HG03039 (cell line): ENCODE data around the gene YTHDF1.

Source experiments
- ATAC-seq: cut with Tn5 transposase; IDR thresholded peaks from one replicate; pipeline ENCODE4 v1.9.1; 2021; ENCODE audit warnings: mild to moderate bottlenecking, moderate library complexity; ENCODE audit not compliant: unreplicated experiment

Gene YTHDF1

DNA sequence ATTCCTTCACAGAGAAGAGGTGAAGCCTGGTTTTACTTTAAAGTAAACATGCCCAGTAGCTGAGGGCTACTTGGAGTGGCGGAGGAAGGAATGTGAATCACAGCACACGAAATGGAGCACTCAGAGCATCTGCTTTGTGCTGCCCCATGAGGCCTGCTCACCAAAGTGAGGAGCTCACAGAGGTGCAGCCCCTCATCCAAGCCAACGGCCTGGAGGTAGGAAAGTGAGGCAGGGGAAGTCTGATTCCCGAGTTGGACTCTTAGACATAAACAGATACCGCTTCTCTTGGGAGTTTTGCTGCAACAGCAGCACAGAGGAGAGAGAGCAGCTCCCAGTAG lies 3.6 kb downstream of the YTHDF1 start:
- ATAC-seq, result no peak

DNA sequence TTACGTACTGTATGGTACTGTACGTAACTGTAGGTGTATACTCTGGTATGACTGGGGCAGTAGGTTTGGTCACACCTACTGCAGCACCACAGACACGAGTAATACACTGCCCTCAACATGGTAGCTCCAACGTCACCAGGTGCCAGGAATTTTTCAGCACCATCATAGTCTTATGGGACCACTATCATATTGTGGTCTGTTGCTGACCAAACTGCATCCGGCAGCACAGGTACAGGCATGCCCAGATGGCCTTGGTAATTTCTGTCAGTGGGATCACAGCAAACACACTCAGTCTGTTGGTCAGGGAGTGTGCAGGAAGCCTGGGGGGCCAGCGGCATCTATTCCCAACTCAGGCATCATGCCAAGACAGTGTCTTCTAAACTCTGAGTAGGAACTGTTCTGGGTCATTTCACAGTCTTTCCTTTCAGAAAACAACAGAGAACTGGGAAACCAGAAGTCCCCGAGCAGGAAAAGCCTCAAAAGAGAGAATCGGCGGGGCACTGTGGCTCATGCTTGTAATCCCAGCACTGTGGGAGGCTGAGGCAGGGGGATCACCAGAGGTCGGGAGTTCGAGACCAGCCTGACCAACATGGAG lies 5.8 kb downstream of the YTHDF1 start:
- no peak for ATAC-seq

DNA sequence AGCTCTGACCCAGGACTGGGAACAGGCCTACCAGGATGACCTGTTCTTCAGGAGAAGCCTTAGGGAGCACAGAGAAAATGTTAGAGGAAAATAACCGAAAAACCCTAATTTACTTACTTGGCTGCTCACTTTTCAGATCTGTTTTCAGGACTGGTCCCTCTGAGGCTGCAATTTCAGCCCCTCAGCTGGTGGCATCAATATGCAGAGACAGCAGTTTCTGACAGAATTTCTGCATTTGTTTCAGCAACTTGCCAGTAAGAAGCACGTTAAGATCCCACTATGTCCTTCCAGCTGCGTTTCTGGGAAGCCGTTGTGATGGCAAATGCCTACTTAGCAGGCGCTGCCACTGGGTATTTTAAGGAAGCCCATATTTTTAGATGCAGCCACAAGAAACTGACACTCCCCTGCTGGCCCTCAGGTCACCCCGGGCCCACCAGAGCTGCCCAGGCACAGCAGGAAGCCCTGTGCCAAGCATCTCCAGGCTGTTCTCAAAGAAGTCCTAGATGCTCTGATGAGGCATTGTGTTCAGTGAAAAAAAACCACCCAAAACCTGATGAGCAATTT lies 7.5 kb downstream of the YTHDF1 start:
- ATAC-seq, result no peak

DNA sequence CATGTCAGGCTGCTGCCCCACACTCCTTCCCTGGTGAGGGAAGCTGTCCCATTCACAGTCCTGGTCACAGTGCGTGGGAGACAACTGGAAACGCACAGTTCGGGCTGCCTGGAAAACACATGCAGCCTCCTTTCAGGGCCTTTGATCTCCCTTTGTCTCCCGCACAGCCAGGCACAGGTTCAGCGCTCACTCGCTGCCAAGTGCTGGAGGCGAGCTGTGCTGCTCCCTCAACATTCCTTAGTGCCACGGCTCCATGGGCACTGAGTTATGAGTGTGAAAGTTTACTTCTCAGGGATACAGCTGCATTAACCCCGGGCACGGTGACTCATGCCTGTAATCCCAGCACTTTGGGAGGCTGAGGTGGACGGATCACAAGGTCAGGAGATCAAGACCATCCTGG lies 9.1 kb downstream of the YTHDF1 start:
- no peak for ATAC-seq

DNA sequence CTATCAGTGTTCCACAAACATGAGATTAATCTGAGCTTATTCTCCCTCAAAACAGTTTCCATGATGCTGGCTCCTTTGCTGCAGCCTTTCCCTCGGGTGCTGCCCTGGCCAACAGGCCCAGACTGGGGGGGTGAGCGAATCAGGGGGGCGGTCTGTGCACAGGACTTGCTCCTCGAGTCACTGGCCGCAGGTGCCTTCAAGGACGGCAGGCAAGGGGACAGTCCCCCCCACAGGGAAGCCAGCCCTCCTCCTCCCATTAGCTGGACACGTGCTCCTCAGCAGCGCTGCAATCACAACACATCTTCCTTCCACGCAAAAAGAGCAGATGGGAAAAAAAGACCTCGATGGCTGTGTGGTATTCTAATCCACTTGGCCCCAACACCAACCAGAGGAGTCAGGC lies 10.0 kb downstream of the YTHDF1 start:
- no peak for ATAC-seq

DNA sequence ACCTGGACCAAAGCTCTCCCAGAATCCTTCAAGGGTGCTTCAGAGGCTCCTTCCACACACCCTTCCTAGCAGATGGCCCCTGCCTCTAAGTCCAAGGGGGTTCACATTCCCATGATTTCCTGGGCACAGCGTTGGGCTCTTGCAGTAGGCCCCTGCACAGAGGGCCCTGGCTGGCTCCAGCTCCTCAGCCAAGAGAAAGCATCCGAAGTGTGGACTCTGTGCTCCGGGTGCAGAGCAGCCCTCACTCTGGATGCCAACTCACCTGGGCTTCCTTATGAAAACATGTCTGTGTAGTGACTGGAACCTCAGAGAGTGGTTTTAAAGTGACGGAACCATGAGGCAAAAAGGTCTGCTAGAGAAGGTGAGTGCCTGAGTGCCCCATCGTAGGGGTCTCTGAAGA lies 11.6 kb downstream of the YTHDF1 start:
- no peak for ATAC-seq

DNA sequence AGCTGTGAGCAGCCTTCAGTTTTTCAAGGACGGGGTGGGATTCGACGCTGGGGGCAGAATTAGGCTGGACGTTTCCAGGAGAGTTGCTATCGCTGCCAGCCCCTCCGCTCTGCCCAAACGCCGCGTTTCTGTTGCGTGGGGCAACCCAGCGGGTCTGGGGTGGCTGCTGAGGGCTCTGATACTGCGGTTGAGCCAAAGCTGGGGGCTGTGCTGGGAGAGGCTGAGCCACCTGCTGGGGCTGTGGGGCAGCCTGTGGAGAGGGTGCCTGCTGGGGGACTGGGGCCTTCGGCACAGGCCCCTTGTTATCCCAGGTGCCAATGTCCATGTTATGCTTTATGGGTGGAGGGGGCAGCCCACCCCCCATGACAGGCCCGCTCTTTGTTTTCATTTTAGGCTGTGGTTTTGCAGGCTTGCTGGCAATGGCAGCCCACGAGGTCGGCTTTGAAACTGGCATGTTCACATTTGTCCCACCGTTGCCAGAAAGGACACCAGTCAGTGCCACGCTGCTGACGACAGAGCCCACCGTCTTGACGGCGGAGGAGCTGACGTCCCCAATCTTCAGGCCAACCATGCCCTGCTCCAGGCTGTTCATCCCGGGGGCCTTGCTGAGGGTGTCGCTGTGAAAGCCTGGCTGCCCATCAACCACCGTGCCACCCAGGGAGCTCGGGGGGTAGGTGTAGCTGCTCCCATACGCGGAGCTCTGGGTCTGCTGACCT lies 13.0 kb downstream of the YTHDF1 start:
- ATAC-seq, result no peak

DNA sequence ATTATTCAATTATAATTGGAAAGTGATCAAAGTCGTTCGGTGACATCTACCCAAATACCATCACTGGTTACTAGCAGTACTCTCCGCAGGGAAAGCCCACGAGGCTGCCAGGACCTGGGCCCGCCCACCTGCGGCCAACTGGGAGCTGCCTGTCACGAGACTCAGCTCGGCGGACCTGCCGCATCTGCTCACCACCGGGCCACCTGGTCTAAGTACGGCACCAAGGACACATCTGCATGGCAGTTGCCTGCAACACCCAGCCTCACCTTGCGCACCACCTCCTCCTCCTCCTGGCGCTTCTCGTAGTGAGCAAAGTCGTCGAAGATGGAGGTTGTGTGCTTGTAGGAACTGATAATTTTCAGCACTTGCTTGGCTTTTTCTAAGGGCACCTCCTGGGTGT lies 13.9 kb downstream of the YTHDF1 start:
- no peak for ATAC-seq

DNA sequence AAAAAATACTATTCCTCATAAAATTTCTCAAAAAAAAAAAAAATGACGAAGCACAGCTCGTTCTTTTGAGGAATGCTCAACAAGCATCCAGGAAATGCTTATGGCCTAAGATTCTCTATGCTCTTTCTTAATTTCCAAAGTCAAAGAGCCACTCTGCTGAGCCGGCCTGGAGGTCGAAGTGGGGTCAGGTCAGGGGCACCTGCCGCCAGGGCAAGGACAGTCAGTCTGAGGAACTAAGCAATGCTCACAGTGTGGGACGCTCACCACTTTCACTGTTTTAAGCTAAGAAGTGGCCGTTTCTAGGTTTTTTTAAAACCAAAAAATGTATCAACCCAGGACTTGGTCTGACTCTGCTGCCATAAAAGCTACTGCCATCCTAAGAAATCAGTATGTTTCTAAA lies 17.3 kb downstream of the YTHDF1 start:
- ATAC-seq, result no peak

DNA sequence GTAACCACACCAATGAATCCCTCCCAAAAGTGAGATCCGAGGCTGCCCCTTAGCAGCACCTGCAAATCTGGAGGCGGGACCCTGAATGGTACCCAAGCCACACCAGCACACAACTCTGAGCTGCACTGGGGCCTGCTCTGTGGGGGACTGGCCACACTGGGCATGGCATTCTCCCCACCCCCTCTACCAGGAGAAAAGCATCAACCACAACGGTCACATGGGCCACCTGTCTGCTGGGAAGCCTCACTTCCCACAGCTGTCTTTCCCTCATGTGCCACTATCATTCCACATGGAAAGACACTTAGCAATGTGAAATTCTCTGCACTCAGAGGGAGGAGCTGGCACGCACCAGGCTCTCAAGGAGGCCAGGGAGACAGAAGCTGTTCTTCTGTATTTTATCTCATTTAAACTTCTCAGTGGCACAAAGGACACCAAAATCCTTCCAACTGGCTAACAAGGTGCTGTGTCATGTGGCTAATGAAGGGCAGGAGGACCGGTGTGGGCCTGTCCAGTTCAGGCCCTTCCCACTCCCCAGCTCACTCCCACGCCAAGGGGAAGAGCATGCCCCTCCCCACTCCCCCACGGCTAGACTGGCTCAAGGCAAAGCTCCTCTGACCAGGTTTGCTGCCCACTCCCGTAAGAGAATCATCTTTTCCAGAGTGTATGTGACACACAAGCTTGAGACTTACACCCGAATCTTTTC lies 19.0 kb downstream of the YTHDF1 start:
- no peak for ATAC-seq

DNA sequence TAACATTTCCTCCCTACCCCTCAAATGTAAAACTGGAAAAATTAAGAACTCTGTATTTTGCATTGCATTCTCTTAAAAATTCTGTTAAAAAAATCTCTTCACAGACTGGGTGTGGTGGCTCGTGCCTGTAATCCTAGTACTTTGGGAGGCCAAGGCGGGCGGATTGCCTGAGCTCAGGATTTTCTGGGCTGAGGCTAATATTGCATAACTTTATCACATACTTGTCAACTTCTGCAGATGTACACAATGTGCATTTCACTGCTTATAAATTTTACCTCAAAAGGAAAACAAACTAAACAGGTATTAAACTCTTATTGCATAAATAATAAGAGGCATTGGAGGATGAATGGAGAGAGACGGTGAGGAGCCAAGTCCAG lies 21.1 kb downstream of the YTHDF1 start:
- no peak for ATAC-seq

DNA sequence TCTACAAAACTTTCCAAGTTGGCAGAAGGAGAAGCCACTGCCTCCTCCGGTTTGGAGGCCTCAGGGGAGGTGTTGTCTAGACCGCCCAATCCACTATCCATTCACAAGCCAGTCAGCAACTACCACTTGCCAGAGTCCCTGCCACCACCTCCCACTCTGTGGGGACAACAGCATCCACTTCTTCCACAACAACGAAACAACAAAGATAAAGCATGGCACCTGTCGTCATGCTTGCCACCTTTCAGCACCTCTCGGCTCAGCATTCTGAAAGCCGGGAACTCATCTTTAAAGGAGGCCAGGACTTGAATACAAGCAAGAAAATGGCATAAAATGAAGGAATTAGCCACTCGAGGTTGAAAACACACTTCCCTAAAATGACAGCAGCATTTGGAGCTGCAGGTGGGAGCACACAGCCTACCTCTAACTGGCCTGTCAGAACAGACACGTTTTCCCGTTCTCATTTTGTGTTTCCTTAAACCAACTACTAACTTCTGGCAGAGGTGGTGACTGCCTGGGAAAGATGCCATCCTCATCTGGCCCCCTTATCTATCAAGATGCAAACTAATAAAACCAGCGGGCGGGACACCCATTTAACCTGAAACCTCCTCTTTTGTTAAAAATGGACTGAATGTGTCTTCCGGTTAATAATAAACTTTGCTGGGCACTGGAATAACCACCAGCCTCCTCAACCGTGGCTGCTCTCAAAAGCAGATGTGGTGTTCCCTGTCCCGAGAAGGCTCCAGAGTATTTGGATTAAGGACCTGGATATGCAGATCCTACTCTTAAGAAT lies 21.7 kb downstream of the YTHDF1 start:
- ATAC-seq, result no peak

DNA sequence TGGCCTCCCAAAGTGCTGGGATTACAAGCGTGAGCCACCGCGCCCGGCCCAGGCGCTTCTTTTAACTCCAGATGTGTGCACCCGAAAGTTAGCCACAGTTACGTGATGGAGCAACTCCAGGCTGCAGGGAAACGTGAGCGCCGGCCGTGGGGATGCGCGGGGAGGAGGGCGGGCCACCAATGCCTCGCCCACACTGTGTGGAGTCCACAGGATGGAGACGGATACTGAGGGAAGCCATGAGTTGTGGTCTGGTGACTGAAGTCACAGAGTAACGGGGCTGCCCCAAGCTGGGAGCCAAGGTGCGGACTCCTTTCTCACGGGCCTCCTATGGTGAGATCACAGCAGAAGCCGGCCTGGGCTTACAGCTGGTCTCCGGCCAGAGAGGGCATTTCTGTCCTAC lies 23.2 kb downstream of the YTHDF1 start:
- ATAC-seq, result no peak

DNA sequence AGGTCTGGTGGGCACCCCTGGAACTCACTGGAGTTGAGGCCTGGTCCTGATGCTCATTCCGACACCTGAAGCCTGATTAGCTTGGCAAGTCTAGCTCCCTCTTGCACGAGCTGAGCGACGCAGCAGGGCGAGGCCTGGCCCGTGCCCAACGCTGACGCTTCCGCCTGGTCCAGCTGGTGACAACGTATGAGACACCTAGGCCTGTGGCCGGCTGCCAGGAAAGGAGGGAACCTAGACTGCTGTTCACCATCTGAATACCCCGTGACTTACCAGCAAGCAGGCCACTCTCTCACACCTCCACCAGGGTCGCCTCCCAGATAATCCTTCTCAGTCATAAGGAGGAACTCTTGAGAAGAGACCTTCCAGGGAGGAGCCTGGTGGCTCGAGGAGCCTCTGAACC lies 24.5 kb downstream of the YTHDF1 start:
- no peak for ATAC-seq

DNA sequence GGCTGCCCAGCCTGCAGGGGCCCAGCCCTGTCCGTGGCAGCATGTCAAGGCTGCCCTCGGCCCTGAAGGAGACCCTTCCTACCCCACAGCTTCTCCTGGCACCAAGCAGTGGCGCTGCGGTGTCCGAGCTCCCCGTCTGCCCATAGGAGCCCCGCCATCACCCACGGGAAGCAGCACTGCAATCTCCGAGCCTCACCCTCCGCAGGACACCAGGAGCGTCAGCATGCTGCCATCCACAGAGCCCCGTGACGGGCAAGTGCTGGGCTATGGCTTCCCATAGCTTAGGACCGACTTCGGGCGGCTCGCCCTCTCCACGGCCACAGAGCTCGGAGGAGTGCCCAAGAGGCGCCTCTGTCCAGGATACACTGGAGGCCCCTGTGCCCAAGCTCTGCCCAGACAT lies 25.1 kb downstream of the YTHDF1 start:
- no peak for ATAC-seq

DNA sequence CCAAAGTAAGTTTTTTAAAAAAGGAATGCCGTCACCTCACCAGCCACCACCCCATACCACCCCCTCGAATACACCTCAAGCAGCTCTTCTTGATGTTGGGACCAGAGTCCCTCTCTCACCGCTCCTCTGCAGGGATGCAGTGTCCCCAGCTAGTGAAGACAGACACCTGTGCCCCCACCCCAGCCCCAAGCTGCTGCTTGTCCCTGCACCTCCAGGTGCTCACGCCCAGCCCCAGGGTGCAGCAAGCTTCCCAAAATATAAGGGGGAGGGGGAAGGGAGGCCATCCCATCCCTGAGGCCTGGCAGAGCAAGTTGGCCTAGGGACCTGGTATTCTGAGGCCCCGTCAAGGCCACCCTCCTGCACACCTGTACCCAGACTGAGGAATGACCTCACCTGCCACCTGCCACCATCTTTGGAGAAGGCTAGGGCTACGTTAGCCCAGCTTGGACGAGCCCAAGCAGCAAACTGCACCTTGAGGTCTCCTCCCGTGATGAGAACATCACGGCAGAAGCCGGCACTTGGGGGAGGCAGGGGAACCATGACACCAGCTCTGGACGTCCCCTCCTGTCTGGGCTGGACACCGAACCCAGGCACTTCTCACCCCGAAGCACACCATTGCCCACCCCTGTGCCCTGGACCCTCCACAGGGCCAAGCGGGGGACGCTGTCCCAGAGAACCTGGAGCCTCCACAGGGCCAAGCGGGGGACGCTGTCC lies 25.9 kb downstream of the YTHDF1 start:
- ATAC-seq, result no peak

DNA sequence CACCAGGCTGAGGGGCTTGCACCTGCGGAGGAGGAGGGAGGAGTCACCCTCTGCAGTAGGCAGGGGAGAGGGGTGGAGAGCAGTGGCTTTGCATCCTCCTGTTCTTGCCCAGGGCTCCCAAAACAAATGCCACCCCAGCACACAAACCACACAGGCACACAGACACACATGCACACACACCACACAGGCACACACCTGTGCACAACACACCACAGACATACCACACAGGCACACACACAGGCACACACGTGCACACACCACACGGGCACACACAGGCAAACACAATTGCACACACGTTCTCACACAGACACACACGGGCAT lies 26.6 kb downstream of the YTHDF1 start:
- no peak for ATAC-seq

DNA sequence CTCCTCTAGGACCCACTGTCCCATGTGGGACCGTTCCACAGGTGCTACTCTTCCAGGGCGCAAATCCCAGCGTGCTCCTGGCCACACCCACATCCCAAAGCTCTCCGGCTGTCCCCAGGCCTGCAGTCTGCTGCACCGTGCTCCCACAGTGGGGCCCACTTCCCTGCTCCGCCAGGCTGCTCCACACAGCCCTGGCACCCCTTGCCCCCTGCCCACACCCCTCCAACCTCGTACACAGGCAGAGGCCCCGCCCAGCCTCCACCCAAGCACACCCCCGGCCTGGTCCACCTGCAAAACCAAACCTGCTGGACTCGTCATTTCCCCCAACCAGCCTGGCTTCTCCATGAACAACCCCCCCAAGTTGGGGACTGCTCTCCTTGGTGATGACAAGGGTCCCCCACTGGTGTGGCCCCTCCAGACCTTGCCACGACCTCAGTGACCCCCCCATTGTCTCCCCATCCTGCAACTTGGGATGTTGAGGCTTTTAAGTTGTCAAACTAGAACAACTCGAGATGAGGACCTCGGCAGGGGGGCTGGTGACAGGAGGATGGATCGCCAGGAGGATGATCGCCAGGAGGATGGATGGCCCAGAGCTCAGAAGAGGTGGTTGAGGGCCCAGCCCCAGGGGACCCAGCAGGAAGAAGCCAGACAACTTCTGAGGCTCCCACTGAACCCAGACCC lies 27.1 kb downstream of the YTHDF1 start:
- no peak for ATAC-seq

DNA sequence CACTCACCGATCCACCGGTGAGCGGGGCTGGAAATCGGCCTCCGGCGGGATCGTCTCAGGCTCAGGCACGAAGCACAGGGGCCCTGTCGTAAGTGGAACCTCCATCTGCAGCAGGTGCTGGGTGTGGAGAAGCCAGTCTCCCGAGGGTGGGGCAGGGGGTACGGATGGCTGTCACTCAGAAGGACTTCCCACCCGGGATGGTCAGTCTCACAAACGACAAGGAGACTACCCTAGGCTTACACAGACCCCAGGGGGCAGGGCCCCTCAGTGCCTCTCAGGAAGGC lies 27.8 kb downstream of the YTHDF1 start:
- no peak for ATAC-seq

DNA sequence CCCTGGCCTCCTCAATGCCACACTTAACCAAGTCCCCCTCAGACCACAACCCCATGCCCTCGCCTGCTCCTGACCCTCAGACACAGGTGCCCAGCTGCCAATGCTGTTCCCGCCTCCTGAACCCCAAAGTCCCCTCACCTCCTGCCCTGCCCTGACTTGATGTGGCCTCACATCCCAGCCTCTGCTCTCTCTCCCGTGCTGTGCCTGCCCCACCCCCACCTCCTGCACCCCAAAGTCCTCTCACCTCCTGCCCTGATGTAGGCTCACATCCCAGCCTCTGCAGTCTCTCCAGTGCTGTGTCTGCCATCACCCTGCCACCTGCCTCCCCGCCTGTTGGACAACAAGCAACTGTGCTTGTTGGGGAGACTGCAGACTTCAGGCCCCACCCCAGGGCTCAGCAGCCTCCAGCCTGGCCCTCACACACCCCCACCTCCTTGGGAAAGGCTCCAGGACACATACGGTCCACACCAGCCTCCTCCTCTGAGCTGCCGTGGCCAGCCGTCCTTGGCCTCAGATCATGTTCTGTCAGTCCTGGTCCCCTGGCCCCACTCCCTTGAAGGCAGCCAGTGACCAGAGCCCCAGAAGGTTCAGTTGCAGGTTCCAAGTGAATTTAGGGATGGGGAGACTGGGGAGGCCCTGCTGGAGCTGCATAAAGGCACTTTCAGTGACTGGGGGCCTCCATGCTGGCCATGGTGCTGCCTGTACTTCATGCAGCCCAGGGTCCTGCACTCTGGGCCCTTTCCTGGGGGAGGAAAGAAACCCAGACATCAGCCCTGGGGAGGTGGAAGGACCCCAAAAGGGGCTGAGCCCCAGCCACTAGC lies 28.4 kb downstream of the YTHDF1 start:
- no peak for ATAC-seq
